ENCODE measurements around the gene NPAS1. TPM values are rescaled to one million over a fixed set of nuclear protein-coding genes. Genes with fewer than 3 reads are reported as not detected.
"Not testable (repeated sequence)": the region's sequence is repeated elsewhere in the genome, so short reads cannot be mapped to it uniquely, and the experiment has no call there.

Gene NPAS1
- total RNA-seq, 1 experiment from 2014 or later: 4.6 TPM

DNA sequence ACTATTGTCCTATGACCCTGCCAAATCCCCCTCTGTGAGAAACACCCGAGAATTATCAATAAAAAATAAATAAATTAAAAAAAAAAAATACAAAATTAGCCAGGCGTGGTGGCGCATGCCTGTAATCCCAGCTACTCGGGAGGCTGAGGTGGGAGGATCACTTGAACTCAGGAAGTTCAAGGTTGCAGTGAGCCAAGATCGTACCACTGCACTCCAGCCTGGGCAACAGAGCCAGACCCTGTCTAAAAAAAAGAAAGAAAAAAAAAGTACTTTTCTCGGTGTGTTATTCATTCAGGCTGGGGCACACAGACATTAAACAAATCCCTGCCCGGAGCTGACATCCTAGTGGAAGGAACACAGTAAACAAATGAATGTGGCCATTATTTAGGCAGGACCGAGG, 9.1 kb upstream of the NPAS1 start:
- ATAC-seq; H3K9me2 ChIP-seq (ENCODE audit: insufficient read depth); H3K27ac ChIP-seq (ENCODE audit: low read depth, low read length); BruUV-seq (replicated peaks); H3K9ac ChIP-seq (ENCODE audit: low read length); H3K4me3 ChIP-seq (replicated peaks in 1 of 2; ENCODE audit: low read depth in 1 of 2, low read length in 2 of 2); H3K36me3 ChIP-seq (ENCODE audit: control insufficient read depth in 1 of 2, insufficient read depth in 2 of 2, low read length in 2 of 2); POLR2A ChIA-PET; H2AFZ ChIP-seq (ENCODE audit: low read depth, low read length, poor library complexity, severe bottlenecking); intact Hi-C loops (cut with micrococcal nuclease); DNase-seq (ENCODE audit: low read depth, low spot score); CTCF ChIA-PET; H4K20me1 ChIP-seq (ENCODE audit: insufficient read depth); RAD21 ChIA-PET (ENCODE audit: low non-redundant PET in 1 of 2, low total read pairs in 2 of 2, uncharacterized antibody in 2 of 2, unreplicated experiment in 2 of 2); H3K4me2 ChIP-seq (ENCODE audit: low read length); H3K9me3 ChIP-seq (ENCODE audit: control insufficient read depth in 1 of 2, insufficient read depth in 1 of 2, low read depth in 1 of 2, low read length in 2 of 2); H3K79me2 ChIP-seq (ENCODE audit: insufficient read depth, low read length); H3K27me3 ChIP-seq (ENCODE audit: insufficient read depth, low read length): not testable (repeated sequence)
- peaks cover 4 to 11% of the 10 kb centered on the region in 2 experiments; a peak in 3 of 4 replicates for H3K4me1 ChIP-seq (ENCODE audit: control insufficient read depth in 1 of 2, insufficient read depth in 2 of 2, low read length in 2 of 2)

GRCh38 chr19:47012617-47013016, 7.0 kb upstream of the NPAS1 start:
- ATAC-seq: peak; percentile 35; the same call in 1 of the 2 replicates
- H3K9me3 ChIP-seq (ENCODE audit: control insufficient read depth in 1 of 2, insufficient read depth in 1 of 2, low read depth in 1 of 2, low read length in 2 of 2): no peaks in the 10 kb centered on the region
- no peaks in the 10 kb centered on the region for H3K36me3 ChIP-seq (ENCODE audit: control insufficient read depth in 1 of 2, insufficient read depth in 2 of 2, low read length in 2 of 2)
- peaks cover 4 to 11% of the 10 kb centered on the region in 2 experiments; a peak in 3 of 4 replicates for H3K4me1 ChIP-seq (ENCODE audit: control insufficient read depth in 1 of 2, insufficient read depth in 2 of 2, low read length in 2 of 2)
- DNase-seq (ENCODE audit: low read depth, low spot score): no peak
- peak overlapping the region; percentile 93 for H2AFZ ChIP-seq (ENCODE audit: low read depth, low read length, poor library complexity, severe bottlenecking)
- H4K20me1 ChIP-seq (ENCODE audit: insufficient read depth): no peaks in the 10 kb centered on the region
- BruUV-seq (replicated peaks): no TSS peak
- H3K27me3 ChIP-seq (ENCODE audit: insufficient read depth, low read length): no peaks in the 10 kb centered on the region
- peak overlapping the region; percentile 65 for H3K4me2 ChIP-seq (ENCODE audit: low read length)
- no peak for TF ChIP-seq POLR2A (IDR thresholded peaks at IDR 0.05; ENCODE audit: borderline replicate concordance, extremely low read depth, insufficient read depth, insufficient read length)
- no peak for TF ChIP-seq RAD21 (IDR thresholded peaks at IDR 0.05; ENCODE audit: low read depth)
- TF ChIP-seq JUND (IDR thresholded peaks at IDR 0.05): no peak
- TF ChIP-seq TCF7L2 (IDR thresholded peaks at IDR 0.05; ENCODE audit: borderline replicate concordance, extremely low read depth, insufficient read depth, insufficient read length): no peak
- no peak for TF ChIP-seq POLR2AphosphoS5 (IDR thresholded peaks at IDR 0.05; ENCODE audit: low read depth, low read length)
- no peak for TF ChIP-seq ZFX (IDR thresholded peaks at IDR 0.05)
- no peak for TF ChIP-seq SP1 (IDR thresholded peaks at IDR 0.05; ENCODE audit: low read depth)
- TF ChIP-seq EZH2phosphoT487 (IDR thresholded peaks at IDR 0.05; ENCODE audit: borderline replicate concordance): no peak
- no peak for TF ChIP-seq SRF (IDR thresholded peaks at IDR 0.05; ENCODE audit: low read depth)
- no peak for TF ChIP-seq ZNF274 (IDR thresholded peaks at IDR 0.05; ENCODE audit: low read depth, low read length)
- no peak for TF ChIP-seq EGR1 (IDR thresholded peaks at IDR 0.05; ENCODE audit: low read depth)
- TF ChIP-seq CEBPB (IDR thresholded peaks at IDR 0.05; ENCODE audit: low read depth): no peak
- no peak for TF ChIP-seq FOSL1 (IDR thresholded peaks at IDR 0.05; ENCODE audit: low read depth)
- no peak for TF ChIP-seq MAX (IDR thresholded peaks at IDR 0.05)
- TF ChIP-seq, protein P1, sequence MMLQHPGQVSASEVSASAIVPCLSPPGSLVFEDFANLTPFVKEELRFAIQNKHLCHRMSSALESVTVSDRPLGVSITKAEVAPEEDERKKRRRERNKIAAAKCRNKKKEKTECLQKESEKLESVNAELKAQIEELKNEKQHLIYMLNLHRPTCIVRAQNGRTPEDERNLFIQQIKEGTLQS (IDR thresholded peaks at IDR 0.05): no peak
- no peak for TF ChIP-seq SIN3A (IDR thresholded peaks at IDR 0.05; ENCODE audit: low read depth)
- TF ChIP-seq ELF1 (IDR thresholded peaks at IDR 0.05; ENCODE audit: borderline replicate concordance, low read depth): no peak
- peak overlapping the region in 1 of 2 experiments; percentile 10; a peak in 1 of 4 replicates for H3K4me3 ChIP-seq (replicated peaks in 1 of 2; ENCODE audit: low read depth in 1 of 2, low read length in 2 of 2)
- ChIA-PET CTCF (interaction anchor here (0.6 to 2.5 kb wide), 22 partner anchors 8 to 259 kb away, joined by 3 to 19 read pairs (median 4); no protein-coding TSS in a partner anchor), RAD21 (ENCODE audit: low non-redundant PET in 1 of 2, low total read pairs in 2 of 2, uncharacterized antibody in 2 of 2, unreplicated experiment in 2 of 2) (interaction anchor here (0.7 to 1.4 kb wide), 3 partner anchors 116 to 416 kb away, joined by 3 read pairs; no protein-coding TSS in a partner anchor), POLR2A (interaction anchor here (0.6 to 1.0 kb wide), 3 partner anchors 8 to 232 kb away, joined by 3 to 4 read pairs (median 3); no protein-coding TSS in a partner anchor)
- no peaks in the 10 kb centered on the region for H3K9me2 ChIP-seq (ENCODE audit: insufficient read depth)
- 0 out of 2 replicates have a peak overlapping the region, but pooled peaks have one; percentile 14 for H3K9ac ChIP-seq (ENCODE audit: low read length)
- no peak overlapping the region for H3K27ac ChIP-seq (ENCODE audit: low read depth, low read length)
- intact Hi-C loops (cut with micrococcal nuclease): loop anchor here (1.0 to 2.0 kb wide), 2 partner anchors 20 to 112 kb away; no protein-coding TSS in a partner anchor
- H3K79me2 ChIP-seq (ENCODE audit: insufficient read depth, low read length): no peaks in the 10 kb centered on the region
